OCI-LY1 (cell line): ENCODE measurements around the gene MRPL40.

Experiments
- EZH2 ChIP-seq: fragments of 200-600 bp; sonication (generic), shearing (Covaris generic); IDR thresholded peaks from 2 replicates; pipeline ENCODE4 v1.8.0; 2017; ENCODE audit warnings: borderline replicate concordance, mixed run types, mild to moderate bottlenecking, antibody characterized with exemption, low read length, moderate library complexity, mixed read lengths
- TF ChIP-seq, protein P1 (sequence below): fragments of 200-600 bp; sonication (generic), shearing (Covaris generic); IDR thresholded peaks from 2 replicates; pipeline ENCODE4 v1.5.1; 2017; ENCODE audit warnings: mild to moderate bottlenecking, antibody characterized with exemption, low read length, moderate library complexity, mixed read lengths

DNA sequence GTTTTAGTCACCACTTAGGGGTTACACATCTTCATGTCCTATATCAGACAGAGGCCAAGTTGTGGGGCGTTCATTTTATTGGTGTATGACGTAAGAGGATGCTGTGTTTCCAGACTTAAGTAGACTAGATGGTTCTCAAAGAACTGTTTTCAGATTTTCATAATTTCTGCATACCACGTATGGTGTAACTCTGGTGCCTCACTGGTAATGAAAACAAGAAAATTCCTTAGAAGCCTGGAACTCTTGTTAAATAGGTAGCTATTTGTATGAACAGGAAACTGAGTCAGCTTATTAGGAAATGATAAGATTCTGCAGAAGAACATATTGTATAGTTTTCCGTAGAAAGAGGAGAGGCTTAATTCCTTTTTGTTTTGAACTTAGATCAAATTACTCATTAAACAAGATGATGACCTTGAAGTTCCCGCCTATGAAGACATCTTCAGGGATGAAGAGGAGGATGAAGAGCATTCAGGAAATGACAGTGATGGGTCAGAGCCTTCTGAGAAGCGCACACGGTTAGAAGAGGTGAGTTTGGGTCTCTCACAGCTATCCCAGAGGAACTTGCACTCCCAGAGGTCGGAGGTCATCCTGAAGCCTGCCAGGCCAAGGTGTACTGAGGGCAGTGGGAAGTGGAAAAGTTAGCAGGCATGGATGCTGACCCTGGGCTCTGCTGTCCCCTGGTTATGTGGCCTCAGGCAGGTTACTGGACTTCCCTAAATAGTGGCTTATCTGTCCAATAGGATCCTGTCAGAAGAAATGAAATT lies 51.3 kb downstream of the MRPL40 start:
- TF ChIP-seq, protein P1, sequence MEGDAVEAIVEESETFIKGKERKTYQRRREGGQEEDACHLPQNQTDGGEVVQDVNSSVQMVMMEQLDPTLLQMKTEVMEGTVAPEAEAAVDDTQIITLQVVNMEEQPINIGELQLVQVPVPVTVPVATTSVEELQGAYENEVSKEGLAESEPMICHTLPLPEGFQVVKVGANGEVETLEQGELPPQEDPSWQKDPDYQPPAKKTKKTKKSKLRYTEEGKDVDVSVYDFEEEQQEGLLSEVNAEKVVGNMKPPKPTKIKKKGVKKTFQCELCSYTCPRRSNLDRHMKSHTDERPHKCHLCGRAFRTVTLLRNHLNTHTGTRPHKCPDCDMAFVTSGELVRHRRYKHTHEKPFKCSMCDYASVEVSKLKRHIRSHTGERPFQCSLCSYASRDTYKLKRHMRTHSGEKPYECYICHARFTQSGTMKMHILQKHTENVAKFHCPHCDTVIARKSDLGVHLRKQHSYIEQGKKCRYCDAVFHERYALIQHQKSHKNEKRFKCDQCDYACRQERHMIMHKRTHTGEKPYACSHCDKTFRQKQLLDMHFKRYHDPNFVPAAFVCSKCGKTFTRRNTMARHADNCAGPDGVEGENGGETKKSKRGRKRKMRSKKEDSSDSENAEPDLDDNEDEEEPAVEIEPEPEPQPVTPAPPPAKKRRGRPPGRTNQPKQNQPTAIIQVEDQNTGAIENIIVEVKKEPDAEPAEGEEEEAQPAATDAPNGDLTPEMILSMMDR: no peak
- TF ChIP-seq EZH2: no peak
